Esophagus muscularis mucosa (tissue), 4 donors: Measurements from ENCODE around the gene PDGFA.

Source experiments
- CTCF ChIP-seq, 3 experiments: fragments of 200-600 bp in 2 of 3; fragments of 450-650 bp in 1 of 3; sonication (generic) in 2 of 3; IDR thresholded peaks; one replicate each; pipeline ENCODE4 v1.5.1; 2017 to 2019; ENCODE audit warnings: antibody characterized with exemption in 3 of 3, mild to moderate bottlenecking in 2 of 3, moderate library complexity in 1 of 3
- EP300 ChIP-seq: sonication (generic); formaldehyde crosslinking; IDR thresholded peaks from one replicate; pipeline ENCODE4 v1.6.1; 2017; ENCODE audit warnings: antibody characterized with exemption
- POLR2A ChIP-seq: fragments of 450-650 bp; IDR thresholded peaks from one replicate; pipeline ENCODE4 v1.6.1; 2017; ENCODE audit warnings: antibody characterized with exemption, moderate library complexity, mild to moderate bottlenecking, low read depth
- POLR2AphosphoS5 ChIP-seq, 2 donors: sonication (generic); formaldehyde crosslinking; IDR thresholded peaks; one replicate each; pipeline ENCODE4 v1.6.1; 2017; ENCODE audit warnings: antibody characterized with exemption in 2 of 2

- TF ChIP-seq CTCF (IDR thresholded peaks at IDR 0.05): no peak
- TF ChIP-seq POLR2A: no peak
- TF ChIP-seq POLR2AphosphoS5 (IDR thresholded peaks at IDR 0.05): peak in 1 of 2 donors; percentile 40
- no peak for TF ChIP-seq EP300
Measured at GRCh38 chr7:528451-528850, 8.8 kb upstream of the PDGFA start.
